Transverse colon (tissue), 4 donors: ENCODE measurements around the gene APBA3. TPM values are rescaled to one million over a fixed set of nuclear protein-coding genes. Genes with fewer than 3 reads are reported as not detected.

Experiments used
- DNase-seq: peaks from one replicate; pipeline ENCODE4 v3.0.0-alpha.2; 2019
- H3K27ac ChIP-seq, 4 donors: fragments of 200-600 bp; sonication (generic); 2 replicates each; pipeline ENCODE4 v1.5.1; 2016 to 2018; ENCODE audit warnings: inconsistent platforms in 4 of 4
- H3K27me3 ChIP-seq: fragments of 200-600 bp; sonication (generic); 2 replicates; pipeline ENCODE4 v1.5.1; 2017; ENCODE audit warnings: inconsistent platforms
- H3K36me3 ChIP-seq, 4 donors: fragments of 200-600 bp; sonication (generic); 2 replicates each; pipeline ENCODE4 v1.5.1; 2017 to 2019; ENCODE audit warnings: inconsistent platforms in 4 of 4
- H3K4me1 ChIP-seq, 4 donors: fragments of 200-600 bp; sonication (generic); 2 replicates each; pipeline ENCODE4 v1.5.1; 2017 to 2020; ENCODE audit warnings: inconsistent platforms in 4 of 4
- H3K4me3 ChIP-seq, 4 donors: fragments of 200-600 bp; sonication (generic); 1 replicate in 1 of 4; 2 replicates in 3 of 4; pipeline versions ENCODE4 v1.5.1 to v1.6.1; 2017 to 2019; ENCODE audit warnings: inconsistent platforms in 4 of 4
- H3K9me3 ChIP-seq, 2 donors: fragments of 200-600 bp; sonication (generic); 2 replicates each; pipeline ENCODE4 v1.5.1; 2017 to 2019; ENCODE audit warnings: inconsistent platforms in 2 of 2
- EP300 ChIP-seq: sonication (generic); formaldehyde crosslinking; IDR thresholded peaks from one replicate; pipeline ENCODE4 v1.6.1; 2017; ENCODE audit warnings: antibody characterized with exemption, low read depth
- POLR2A ChIP-seq: fragments of 450-650 bp; IDR thresholded peaks from one replicate; pipeline ENCODE4 v1.6.1; 2016; ENCODE audit warnings: antibody characterized with exemption, mild to moderate bottlenecking, moderate library complexity
- POLR2AphosphoS5 ChIP-seq, 3 donors: sonication (generic); formaldehyde crosslinking; IDR thresholded peaks; one replicate each; pipeline ENCODE4 v1.6.1; 2016; ENCODE audit warnings: antibody characterized with exemption in 3 of 3
- WGBS, 2 donors: methylation state at CpG; one replicate each; pipeline ENCODE4 v1.1.5; 2018; ENCODE audit warnings: low coverage in 1 of 2; 5-methylcytosine and 5-hydroxymethylcytosine counted together
- in situ Hi-C, 4 donors: fragments of 200-750 bp; cut with MboI; loops; one replicate each; pipeline versions ENCODE4 v1.15.0 to v1.15.1; 2017; ENCODE audit warnings: low sequenced_read_pairs in 3 of 4, low pct_ligation_motif_present in 1 of 4, low pct_unique_long_range_greater_than_20kb in 1 of 4
- intact Hi-C: fragments of 100-400 bp; cut with DNase I; formaldehyde crosslinking; loops from one replicate; pipeline ENCODE4 v1.15.1; 2023; ENCODE audit warnings: low total_unique reads
- total RNA-seq, 4 donors: library from RNA; depleted of rRNA; stranded (reverse); fragments of >200 nt; gene quantifications; one replicate each; pipeline ENCODE4 v1.1.0, GENCODE V29; 2016
- TF ChIP-seq, protein P1 (sequence below), 5 experiments: fragments of 200-600 bp in 3 of 5; fragments of 450-650 bp in 2 of 5; sonication (generic) in 3 of 5; IDR thresholded peaks; 1 replicate in 2 of 5; 2 replicates in 3 of 5; pipeline ENCODE4 v1.5.1; 2016 to 2017; ENCODE audit warnings: antibody characterized with exemption in 5 of 5, inconsistent platforms in 3 of 5, mild to moderate bottlenecking in 2 of 5, moderate library complexity in 1 of 5

Gene APBA3
- total RNA-seq, 4 donors from 2014 or later, result 24.0 to 284 (median 95.7) TPM

DNA sequence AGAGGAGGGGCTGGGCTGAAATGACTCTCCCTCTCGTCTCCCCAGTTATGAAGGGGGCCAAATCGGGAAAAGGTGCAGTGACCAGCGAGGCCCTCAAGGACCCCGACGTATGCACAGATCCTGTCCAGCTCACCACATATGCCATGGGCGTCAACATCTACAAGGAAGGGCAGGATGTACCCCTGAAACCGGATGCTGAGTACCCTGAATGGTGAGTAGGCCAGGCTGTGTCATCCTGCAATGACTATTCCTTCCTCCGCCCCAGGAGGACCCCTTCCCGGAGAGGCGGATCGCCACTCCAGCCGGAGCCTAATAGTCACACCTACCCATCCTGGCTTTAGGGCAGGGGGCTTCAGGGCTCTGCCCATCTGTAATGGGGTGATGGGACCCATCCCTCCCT, 3.6 kb upstream of the APBA3 start:
- Histone ChIP-seq H3K4me3 (no peak overlapping the region), H3K36me3 (peaks cover 0 to 8% (median 2%) of the 10 kb centered on the region in 4 donors), H3K27me3 (no peaks in the 10 kb centered on the region), H3K4me1 (peaks cover 7 to 32% (median 21%) of the 10 kb centered on the region in 4 donors), H3K27ac (no peak overlapping the region), H3K9me3 (no peaks in the 10 kb centered on the region)
- DNase-seq, result no peak
- in situ Hi-C loops, result no loop called here
- intact Hi-C loops, result no loop called here
- TF ChIP-seq POLR2A (no peak), EP300 (no peak), POLR2AphosphoS5 (IDR thresholded peaks at IDR 0.05) (no peak)
- TF ChIP-seq, protein P1, sequence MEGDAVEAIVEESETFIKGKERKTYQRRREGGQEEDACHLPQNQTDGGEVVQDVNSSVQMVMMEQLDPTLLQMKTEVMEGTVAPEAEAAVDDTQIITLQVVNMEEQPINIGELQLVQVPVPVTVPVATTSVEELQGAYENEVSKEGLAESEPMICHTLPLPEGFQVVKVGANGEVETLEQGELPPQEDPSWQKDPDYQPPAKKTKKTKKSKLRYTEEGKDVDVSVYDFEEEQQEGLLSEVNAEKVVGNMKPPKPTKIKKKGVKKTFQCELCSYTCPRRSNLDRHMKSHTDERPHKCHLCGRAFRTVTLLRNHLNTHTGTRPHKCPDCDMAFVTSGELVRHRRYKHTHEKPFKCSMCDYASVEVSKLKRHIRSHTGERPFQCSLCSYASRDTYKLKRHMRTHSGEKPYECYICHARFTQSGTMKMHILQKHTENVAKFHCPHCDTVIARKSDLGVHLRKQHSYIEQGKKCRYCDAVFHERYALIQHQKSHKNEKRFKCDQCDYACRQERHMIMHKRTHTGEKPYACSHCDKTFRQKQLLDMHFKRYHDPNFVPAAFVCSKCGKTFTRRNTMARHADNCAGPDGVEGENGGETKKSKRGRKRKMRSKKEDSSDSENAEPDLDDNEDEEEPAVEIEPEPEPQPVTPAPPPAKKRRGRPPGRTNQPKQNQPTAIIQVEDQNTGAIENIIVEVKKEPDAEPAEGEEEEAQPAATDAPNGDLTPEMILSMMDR (IDR thresholded peaks at IDR 0.05), result no peak
- WGBS, 2 donors, result 92% methylated on average over 12 of the region's 12 CpGs; no CpG with 5 or more reads in 1 of the 2 donors

DNA sequence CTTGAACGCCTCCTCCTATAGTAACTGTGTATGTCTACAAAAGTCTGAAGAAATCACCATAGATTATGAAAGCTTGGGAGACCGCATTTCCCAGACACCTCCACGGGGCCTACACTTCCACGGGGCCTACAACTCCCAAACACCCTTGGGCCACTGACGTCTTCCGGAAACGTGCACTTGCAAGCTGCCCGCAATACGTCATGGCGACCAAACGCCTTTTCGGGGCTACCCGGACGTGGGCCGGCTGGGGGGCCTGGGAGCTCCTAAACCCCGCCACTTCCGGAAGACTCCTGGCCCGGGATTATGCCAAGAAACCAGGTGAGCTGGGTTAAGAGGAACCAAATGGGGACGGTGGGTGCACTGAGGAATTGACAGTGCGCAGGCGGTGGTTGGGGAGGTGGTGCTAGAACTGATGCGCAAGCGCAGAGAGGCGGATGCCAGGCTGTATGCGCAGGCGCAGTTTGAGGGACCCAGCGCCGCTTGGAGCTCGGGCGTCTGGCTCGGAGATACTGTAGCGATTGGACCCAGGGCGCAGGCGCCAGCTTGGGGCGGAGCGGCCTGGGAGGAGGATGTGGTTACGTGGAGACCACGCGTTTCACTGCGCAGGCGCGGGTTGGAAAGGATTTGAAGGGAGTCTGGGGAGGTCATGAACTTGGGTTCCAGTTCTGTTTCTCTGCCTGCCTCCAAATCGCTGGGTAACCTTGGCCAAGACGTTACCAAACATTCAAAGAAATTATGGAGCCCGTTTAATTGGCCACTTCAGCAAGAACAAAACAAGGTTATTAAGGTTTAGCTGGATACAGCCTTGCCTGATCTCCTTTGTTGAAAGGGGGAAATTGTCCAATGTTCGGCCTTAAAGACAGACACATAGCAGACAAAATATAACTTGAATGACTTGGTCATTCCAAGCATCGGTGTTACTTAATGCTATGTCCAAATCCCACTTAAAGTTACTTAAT, 1.3 kb upstream of the APBA3 start, which contains the start of gene MRPL54:
TSS of gene MRPL54 (plus strand) at position 182 of the 959 bp plus-strand sequence. CDS start at position 201, 19 bp downstream.
- intact Hi-C loops, result no loop called here
- peaks cover 7 to 42% (median 33%) of the 10 kb centered on the region in 4 donors for H3K4me1 ChIP-seq
- no peaks in the 10 kb centered on the region for H3K27me3 ChIP-seq
- peak; percentile 100 for DNase-seq
- peak within 1 kb of the TSS; percentile 86 to 95 (median 90) for H3K4me3 ChIP-seq
- H3K36me3 ChIP-seq, result peaks cover 0 to 12% (median 2%) of the 10 kb centered on the region in 4 donors
- TF ChIP-seq POLR2AphosphoS5 (IDR thresholded peaks at IDR 0.05) (peak; percentile 55 to 91 (median 83)), EP300 (no peak), POLR2A (peak; percentile 87)
- TF ChIP-seq, protein P1 (IDR thresholded peaks at IDR 0.05), result no peak
- peak within 1 kb of the TSS; percentile 93 to 98 (median 96) for H3K27ac ChIP-seq
- in situ Hi-C loops, result no loop called here
- WGBS, 2 donors, result 2 to 9% methylated on average over 4 to 47 of the region's 47 CpGs
- no peaks in the 10 kb centered on the region for H3K9me3 ChIP-seq

DNA sequence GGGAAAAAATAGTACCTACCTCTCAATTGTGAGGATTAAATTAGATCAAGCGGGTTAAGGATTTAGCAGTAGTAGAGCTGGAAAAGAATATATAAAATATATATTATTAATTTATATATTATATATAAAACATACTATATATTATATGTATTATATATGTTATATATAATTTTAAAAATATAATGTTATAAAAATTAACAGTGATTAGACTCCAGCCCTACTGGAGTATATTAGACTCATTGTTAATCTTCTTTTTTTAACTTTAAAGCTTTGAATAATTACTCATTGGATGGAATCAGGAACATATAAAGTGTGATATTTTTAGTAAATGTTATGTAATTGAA, 610 bp upstream of the APBA3 start:
- TF ChIP-seq, protein P1 (IDR thresholded peaks at IDR 0.05), result no peak
- no peak for TF ChIP-seq POLR2AphosphoS5 (IDR thresholded peaks at IDR 0.05)
- TF ChIP-seq EP300, result no peak
- no peak for TF ChIP-seq POLR2A
- intact Hi-C loops (no loop called here), in situ Hi-C loops (no loop called here)
- peaks cover 0 to 12% (median 0%) of the 10 kb centered on the region in 4 donors for H3K36me3 ChIP-seq
- DNase-seq, result no peak
- H3K4me3 ChIP-seq, result peak overlapping the region in 1 of 4 donors; percentile 58
- 45 to 67% methylated on average over 1 of the region's 1 CpG for WGBS, 2 donors
- no peaks in the 10 kb centered on the region for H3K27me3 ChIP-seq
- peak overlapping the region; percentile 93 to 98 (median 96) for H3K27ac ChIP-seq
- H3K9me3 ChIP-seq, result no peaks in the 10 kb centered on the region
- H3K4me1 ChIP-seq, result peaks cover 7 to 42% (median 33%) of the 10 kb centered on the region in 4 donors

DNA sequence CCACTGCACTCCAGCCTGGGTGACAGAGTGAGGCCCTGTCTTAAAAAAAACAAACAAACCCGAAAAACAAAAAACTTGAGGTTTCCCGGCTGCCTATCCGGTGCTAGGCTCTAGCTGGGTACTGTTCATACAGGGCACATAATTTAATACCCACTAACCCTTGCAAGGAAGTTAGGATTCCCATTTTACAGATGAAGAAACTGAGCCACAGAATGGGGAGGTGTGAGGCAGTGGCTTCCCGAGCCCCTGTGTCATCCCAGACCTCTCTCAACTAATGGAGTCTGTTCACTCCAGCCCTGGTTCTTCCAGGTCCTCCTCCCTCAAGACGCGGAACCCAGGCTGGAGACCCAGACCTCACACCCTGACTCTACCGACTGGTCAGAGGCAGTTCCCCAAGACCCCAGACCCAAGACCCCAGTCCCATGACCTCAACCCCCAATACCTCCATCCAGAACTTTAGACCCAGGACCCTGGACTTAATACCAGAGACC, 576 bp downstream of the APBA3 start:
- intact Hi-C loops, result no loop called here
- peak overlapping the region; percentile 86 to 95 (median 90) for H3K4me3 ChIP-seq
- H3K27ac ChIP-seq, result peak overlapping the region; percentile 93 to 98 (median 96)
- 24 to 40% methylated on average over 1 to 7 of the region's 7 CpGs for WGBS, 2 donors
- no peak for TF ChIP-seq EP300
- no peak for TF ChIP-seq POLR2AphosphoS5 (IDR thresholded peaks at IDR 0.05)
- TF ChIP-seq, protein P1 (IDR thresholded peaks at IDR 0.05), result no peak
- TF ChIP-seq POLR2A, result no peak
- no peaks in the 10 kb centered on the region for H3K27me3 ChIP-seq
- H3K36me3 ChIP-seq, result peaks cover 0 to 12% (median 0%) of the 10 kb centered on the region in 4 donors
- in situ Hi-C loops, result no loop called here
- no peaks in the 10 kb centered on the region for H3K9me3 ChIP-seq
- DNase-seq, result no peak
- peaks cover 7 to 42% (median 33%) of the 10 kb centered on the region in 4 donors for H3K4me1 ChIP-seq
